Measurements from ENCODE around the gene CCDC28B.

DNA sequence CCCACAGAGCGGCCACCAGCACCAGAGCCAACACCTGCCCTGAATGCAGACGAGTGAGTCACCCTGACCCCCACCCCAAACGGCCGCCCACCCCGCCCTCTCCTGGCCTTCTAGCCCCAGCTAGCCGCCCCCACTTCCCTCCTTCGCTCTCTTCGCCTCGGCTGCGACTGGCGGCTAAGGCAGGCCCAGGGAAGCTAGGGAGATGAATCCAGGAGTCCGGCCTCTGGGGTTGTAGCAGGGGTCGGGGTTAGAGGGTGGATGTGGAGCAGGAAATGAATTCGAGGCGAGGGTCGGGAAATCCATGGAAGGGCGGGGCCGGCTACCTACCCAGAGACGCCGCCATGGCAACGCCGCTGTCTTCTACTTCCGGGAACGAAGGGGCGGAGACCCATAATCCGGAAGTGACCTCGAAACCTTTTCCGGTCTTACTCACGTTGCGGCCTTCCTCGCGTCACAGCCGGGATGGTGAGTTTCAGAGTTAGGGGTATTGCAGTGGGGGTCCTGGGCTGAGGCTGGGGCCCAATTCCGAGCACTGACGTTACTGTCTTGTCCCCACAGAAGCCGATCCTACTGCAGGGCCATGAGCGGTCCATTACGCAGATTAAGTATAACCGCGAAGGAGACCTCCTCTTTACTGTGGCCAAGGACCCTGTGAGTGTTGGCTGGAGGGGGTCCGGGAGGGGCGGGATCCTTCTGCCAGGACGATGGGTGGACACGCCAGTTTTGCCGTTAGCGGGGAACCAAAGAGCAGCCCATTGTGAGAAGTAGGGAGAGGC is 21.8 kb downstream of the CCDC28B start, which contains the start of the genes EIF3I and TMEM234:
- TF ChIP-seq CTCF (IDR thresholded peaks at IDR 0.05; ENCODE audit: insufficient read depth, low read length) (no peak), REST (IDR thresholded peaks at IDR 0.05; ENCODE audit: insufficient replicate concordance, low read depth) (peak; percentile 58), SPI1 (IDR thresholded peaks at IDR 0.05; ENCODE audit: borderline replicate concordance, low read depth) (peak; percentile 35; the same call in 1 of the 2 replicates)

Data from HL-60 (cell line).